HCT116 (cell line): ENCODE results near the gene CEACAM5.

Experiments used
- ATF3 ChIP-seq: IDR thresholded peaks from 2 replicates; pipeline ENCODE4 v1.6.1; 2012
- CTCF ChIP-seq, 3 experiments: fragments of 200-600 bp in 1 of 3; sonication (generic) in 1 of 3; IDR thresholded peaks in 2 of 3; conservative IDR thresholded peaks in 1 of 3; 2 replicates each; pipeline ENCODE4 v1.5.1; 2012 to 2017; ENCODE audit warnings: low read depth in 2 of 3, low read length in 2 of 3, antibody characterized with exemption in 1 of 3, borderline replicate concordance in 1 of 3, control low read depth in 1 of 3, mild to moderate bottlenecking in 1 of 3, mixed read lengths in 1 of 3, mixed run types in 1 of 3, moderate library complexity in 1 of 3; ENCODE audit not compliant: insufficient read depth in 1 of 3
- EZH2 ChIP-seq: fragments of 200-600 bp; sonication (generic); IDR thresholded peaks from 2 replicates; pipeline ENCODE4 v1.6.1; 2017; ENCODE audit warnings: antibody characterized with exemption, mixed run types
- POLR2A ChIP-seq: IDR thresholded peaks from 2 replicates; pipeline ENCODE4 v1.7.0; 2011; ENCODE audit warnings: borderline replicate concordance; ENCODE audit not compliant: insufficient read depth, insufficient read length; ENCODE audit errors: extremely low read depth
- POLR2AphosphoS5 ChIP-seq: IDR thresholded peaks from 2 replicates; pipeline ENCODE4 v1.6.1; 2011; ENCODE audit warnings: mild to moderate bottlenecking, low read depth, low read length, moderate library complexity
- REST ChIP-seq: IDR thresholded peaks from 2 replicates; pipeline ENCODE4 v1.6.1; 2012; ENCODE audit warnings: low read depth
- SIN3A ChIP-seq: IDR thresholded peaks from 2 replicates; pipeline ENCODE4 v1.6.1; 2012; ENCODE audit warnings: low read depth
- SP1 ChIP-seq: IDR thresholded peaks from 2 replicates; pipeline ENCODE4 v1.6.1; 2012; ENCODE audit warnings: low read depth
- ZNF274 ChIP-seq: fragments of 200-500 bp; sonication (Bioruptor generic); IDR thresholded peaks from 2 replicates; pipeline ENCODE4 v1.6.1; 2014; ENCODE audit warnings: mild to moderate bottlenecking, low read depth, low read length, inconsistent platforms

- TF ChIP-seq CTCF (IDR thresholded peaks at IDR 0.05 in 2 of 3, conservative IDR thresholded peaks at IDR 0.05 in 1 of 3; ENCODE audit: borderline replicate concordance in 1 of 3, insufficient read depth in 1 of 3, low read depth in 2 of 3, low read length in 2 of 3) = peak; percentile 23 to 70 (median 65); a peak in 5 of 6 replicates
- TF ChIP-seq ZNF274 = no peak
- no peak for TF ChIP-seq SIN3A
- no peak for TF ChIP-seq POLR2AphosphoS5
- TF ChIP-seq POLR2A = no peak
- TF ChIP-seq SP1 = no peak
- TF ChIP-seq ATF3 = no peak
- no peak for TF ChIP-seq REST
- no peak for TF ChIP-seq EZH2
These were observed 6.9 kb upstream of the CEACAM5 start for GRCh38 chr19:41701401-41702075.
